Stimulated activated CD8-positive, alpha-beta memory T cell treated with anti-CD3 and anti-CD28 coated beads, Interleukin-4, amount 100 ng/mL, for 1 hour (primary cell): ENCODE measurements around the gene MYCT1.

Source experiments
- DNase-seq, 2 donors: peaks; one replicate each; pipeline ENCODE4 v3.0.0-alpha.2; 2020; ENCODE audit warnings: low read depth in 2 of 2, low spot score in 1 of 2

The MYCT1 gene

DNA sequence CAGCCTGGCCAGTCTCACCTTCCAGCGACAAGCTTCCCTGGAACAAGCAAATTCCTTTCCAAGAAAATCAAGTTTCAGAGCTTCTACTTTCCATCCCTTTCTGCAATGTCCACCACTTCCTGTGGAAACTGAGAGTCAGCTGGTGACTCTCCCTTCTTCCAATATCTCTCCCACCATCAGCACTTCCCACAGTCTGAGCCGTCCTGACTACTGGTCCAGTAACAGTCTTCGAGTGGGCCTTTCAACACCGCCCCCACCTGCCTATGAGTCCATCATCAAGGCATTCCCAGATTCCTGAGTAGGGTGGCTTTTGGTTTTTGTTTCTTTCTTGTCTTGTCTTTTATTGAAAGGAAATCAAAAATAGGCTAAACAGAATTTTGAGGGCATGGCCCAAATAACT, 24.3 kb downstream of the MYCT1 start:
- DNase-seq = no peak

- no peak for DNase-seq
Measured at GRCh38 chr6:152723398-152723797, 25.7 kb downstream of the MYCT1 start.

DNA sequence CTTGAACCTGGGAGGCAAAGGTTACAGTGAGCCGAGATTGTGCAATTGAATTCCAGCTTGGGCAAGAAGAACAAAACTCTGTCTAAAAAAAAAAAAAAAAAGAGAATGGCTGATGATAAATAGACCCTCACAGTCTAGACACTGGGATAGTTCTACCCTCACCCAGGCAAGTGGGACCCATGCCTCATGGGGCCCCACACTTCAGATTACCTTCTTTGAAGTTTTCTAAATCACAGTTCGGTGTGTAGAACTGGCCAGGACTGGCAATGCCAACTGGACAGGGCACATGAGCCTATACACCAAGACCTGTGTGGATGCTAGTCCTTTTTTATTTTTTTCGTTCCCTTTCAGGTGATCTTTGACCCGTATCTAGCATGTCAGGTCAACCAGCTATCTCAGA, 28.6 kb downstream of the MYCT1 start:
- DNase-seq = no peak

DNA sequence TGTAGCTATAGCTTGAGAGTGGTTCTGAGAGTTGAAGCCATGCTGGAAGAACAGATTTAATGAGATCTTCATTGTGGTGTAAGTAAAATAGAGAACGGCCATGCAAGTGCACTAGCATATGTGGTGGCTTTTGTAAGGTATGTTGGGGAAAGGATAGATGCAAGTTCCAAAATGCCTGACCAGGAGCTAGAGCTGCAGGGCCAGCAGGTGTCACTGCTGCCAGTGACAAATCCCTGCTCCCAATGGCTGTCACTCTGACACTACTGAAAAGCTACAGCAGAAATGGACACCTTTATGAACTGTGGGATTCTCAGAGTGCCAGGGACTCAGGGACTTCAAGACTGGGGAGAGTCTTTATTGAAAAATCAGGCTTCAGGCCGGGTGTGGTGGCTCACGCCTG, 29.8 kb downstream of the MYCT1 start:
- DNase-seq = no peak

- no peak for DNase-seq
Measured at GRCh38 chr6:152734630-152735029, 36.9 kb downstream of the MYCT1 start.

DNA sequence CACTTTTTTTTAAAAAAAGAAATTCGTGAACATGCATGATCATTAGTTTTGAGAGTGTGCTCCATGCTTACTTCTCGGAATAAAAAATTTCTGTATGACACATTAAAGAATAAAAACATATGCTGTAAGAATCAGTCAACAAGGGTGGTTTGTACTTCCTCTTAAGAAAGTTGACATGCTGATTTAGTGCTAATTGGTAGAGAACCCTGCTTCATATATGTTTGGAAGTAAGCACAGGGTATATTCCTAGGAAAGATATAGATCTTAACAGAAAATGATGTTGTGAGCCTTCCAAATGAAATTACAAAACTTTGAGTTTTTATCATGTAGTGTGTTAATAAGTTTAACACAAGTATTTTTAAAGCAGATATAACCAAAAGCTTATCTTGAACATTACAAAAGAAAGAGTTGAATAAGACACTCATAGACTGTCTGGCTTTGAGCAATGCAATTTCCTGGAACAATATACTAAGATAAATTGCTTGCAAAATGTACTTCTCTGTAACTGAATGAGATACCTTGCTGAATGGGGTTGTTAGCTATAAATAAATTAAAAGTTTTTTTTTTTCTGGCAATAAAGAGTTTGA, 39.1 kb downstream of the MYCT1 start:
- DNase-seq = no peak

DNA sequence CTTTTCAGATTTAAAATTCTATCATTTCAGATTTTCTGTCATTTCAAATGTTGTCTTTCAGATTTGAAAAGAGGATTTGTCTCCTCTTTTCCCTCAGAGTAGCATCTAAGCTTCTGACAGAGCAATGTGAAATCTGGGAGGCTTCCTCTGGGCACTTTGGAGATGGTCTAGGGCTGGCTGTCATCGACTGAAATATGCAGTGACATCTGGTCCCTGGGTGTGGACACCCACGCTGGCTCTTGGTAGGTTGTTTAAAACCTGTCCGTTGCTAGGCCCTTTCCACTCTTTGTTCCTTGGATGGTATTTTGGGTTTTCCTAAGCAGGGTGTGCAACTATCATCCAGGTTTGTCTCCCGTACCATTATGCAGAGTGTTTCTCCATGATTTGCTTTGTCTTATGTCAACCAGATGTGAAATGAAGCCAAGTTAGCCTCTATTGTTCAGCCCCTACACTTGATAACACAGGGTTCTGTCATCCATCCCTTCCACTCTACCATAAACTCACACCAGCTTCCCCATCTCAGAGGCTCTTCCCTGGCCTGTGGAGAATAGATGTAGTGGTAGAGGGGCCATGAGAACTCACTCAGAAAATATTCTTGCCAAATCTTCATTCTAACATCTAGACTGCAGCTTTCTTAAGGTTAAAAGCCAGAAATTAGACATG, 47.9 kb downstream of the MYCT1 start:
- no peak for DNase-seq

GRCh38 chr6:152746172-152746553, 48.5 kb downstream of the MYCT1 start:
- no peak for DNase-seq

GRCh38 chr6:152748843-152749242, 51.1 kb downstream of the MYCT1 start:
- DNase-seq = no peak

- DNase-seq = no peak
Measured at GRCh38 chr6:152749336-152749735, 51.6 kb downstream of the MYCT1 start.

DNA sequence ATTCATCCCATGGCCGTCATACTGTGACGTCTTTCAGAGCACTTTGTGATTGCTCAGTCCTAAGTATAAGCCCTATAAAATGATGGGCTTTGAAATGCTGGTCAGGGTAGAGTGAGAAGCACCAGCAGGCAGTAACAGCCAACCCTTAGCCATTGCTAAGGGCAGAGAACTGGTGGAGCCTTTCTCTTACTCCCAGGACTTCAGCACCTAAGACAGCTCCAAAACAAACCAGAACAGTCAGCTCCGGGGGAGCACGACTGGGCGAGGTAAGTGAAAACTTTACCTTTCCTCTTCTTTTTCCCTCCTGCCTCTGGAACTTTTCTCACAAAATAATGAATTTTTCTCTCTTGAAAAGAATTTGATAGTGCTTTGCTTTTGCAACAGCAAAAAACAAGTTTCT, 53.0 kb downstream of the MYCT1 start, which contains the start of gene VIP:
Gene VIP (plus strand): TSS at position 104 of the 400 bp plus-strand sequence. CDS start 1,381 bp downstream, outside the sequence.
- no peak for DNase-seq

DNA sequence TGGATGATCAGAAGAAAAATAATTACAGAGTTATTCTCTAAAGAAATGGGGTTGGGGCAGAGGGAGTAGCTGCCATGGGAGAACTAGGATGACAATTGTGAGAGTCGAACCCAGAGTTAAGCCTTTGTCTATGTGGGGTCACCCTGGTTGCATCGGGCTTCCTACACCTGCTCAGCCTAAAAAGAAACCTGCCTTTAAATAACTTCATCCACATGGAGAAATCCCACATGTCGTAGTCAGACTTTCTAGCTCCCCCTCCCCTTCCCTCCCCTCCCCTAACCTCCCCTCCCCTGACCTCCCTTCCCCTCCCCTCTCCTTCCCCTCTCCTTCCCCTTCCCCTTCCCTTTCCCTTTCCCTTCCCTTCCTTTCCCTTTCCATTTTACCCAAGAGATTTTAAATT, 67.6 kb downstream of the MYCT1 start:
- no peak for DNase-seq

GRCh38 chr6:152769159-152769558, 71.5 kb downstream of the MYCT1 start:
- DNase-seq = no peak

DNA sequence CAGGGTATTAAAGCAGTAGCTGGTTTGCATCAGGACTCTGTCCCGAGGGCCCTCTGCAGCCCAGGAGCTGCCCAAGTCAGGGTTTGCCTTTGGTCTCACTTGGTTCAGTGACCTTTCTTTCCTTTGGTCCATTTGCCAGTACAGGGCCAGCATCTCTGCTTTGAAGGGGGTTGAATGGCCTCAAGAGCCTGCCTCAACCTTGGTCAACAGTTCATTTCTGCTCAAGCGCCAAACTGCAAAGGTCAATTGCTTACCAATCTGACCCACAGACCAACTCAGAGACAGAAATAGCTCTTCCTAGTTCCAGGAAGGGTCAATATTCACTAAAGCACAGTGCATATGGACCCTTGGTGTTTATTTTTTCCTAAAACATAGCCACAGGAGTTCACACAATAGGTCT, 72.3 kb downstream of the MYCT1 start:
- DNase-seq = no peak

DNA sequence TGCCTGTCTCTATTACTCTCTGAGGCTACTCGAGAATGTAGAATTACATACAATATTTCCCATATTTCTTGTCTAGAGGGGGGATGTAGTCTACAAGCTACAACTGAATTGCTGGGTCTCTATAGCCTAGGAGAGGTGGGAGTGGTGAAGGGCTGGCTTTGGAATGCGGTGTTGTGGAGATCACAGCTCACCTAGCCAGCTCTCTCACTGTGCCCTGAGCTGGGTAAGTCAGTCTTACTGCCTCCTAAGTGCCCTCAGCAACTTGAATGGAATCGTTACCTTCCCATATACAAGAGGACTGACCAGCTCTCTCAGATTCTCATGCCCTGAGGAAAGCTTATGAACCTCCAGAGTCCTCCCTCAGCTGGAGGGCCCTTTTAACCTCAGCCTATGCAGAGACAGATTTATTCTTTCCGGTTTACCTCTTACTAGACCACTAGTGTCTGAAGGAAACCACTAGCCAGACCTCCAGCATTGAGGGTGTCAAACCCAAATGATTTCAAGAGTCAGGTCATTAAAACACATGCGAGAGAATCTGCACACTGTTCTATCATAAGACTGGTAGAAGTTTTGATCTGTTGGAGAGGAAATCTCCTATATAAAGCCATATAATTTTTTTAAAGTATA, 73.5 kb downstream of the MYCT1 start:
- DNase-seq = no peak
